Activated CD4-positive, CD25-positive, alpha-beta regulatory T cell treated with anti-CD3 and anti-CD28 coated beads, Interleukin-2, amount 50 U/mL, for 72 hours (primary cell): Measurements from ENCODE around the gene CANT1.

Experiments used
- DNase-seq: peaks from one replicate; pipeline ENCODE4 v3.0.0; 2021

CANT1 gene

GRCh38 chr17:79007504-79008381 is 1.8 kb downstream of the CANT1 start:
- no peak for DNase-seq

DNA sequence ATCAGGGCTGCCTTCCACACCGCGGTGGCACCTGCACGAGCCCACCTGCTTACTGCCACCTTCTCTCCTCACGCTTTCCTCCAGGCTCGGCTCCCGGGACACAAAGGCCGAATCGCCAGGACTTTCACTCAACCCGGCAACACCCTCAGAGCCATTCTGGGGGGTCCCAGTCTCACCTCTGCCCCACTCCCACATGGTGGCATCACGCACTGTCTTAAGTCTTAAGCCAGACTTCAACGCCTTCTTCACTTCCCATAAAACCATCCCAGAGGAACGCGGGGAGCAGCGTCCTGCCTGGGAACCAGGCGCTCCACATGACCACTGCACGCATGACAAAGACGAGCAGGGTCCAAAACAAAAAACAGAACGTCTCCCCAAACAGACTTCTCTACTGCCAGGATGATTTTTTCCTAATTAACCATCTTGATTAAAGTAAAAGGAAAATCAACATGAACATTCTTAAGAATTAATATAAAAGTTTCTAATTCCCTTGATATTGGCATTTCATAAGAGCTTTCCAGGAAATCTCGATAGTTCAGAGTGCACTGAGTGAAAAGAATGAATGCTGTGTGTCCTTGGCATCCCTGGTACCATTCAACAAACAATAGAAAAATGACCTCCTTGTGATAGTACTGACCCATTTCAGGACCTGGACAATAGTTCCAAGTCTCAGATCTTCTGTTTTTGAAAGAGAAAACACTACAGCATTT is 2.6 kb downstream of the CANT1 start:
- no peak for DNase-seq

- no peak for DNase-seq
Measured at GRCh38 chr17:79006046-79006445, 3.5 kb downstream of the CANT1 start.

- no peak for DNase-seq
Measured at GRCh38 chr17:79005063-79005861, 4.3 kb downstream of the CANT1 start.

- no peak for DNase-seq
Measured at GRCh38 chr17:79003661-79004411, 5.7 kb downstream of the CANT1 start.

DNA sequence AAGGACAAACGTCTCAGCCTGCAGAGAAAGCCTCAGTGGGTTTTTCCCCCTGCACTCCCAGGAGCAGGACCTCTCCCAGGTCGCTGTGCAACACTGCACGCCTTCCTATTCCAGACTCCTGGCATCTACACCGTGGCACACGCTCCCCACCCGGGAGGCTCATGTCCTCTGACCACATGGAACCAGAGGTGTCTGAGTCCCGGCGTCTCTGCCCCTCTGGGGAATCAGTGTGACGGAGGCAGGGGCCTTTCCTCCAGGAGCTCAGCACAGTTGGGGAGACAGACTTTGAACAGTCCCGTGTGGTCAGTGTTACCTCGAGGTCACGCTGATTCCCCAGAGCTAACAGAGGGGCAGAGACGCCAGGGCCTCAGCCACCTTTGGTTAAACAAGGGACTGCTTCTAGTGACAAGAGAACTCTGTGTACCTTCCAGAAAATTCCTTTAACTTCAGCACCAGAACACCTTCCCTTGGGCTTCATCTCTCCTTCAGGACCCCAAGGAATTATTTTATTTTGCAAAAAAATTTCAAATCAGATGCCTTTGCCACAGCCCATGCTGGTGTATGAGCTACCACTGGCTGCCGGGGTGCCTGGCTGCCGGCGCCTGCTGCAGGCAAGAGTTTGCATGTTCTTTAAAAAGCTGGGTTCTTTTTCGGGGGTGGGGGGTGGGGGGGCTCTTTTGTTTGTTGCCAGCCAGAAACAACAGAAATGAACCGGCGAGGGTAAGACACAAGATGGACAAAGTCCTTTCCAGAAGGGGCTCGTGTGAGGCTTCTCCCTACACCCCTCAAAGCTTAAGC is 6.6 kb downstream of the CANT1 start:
- no peak for DNase-seq

- DNase-seq: no peak
Measured at GRCh38 chr17:79002291-79002690, 7.3 kb downstream of the CANT1 start.

DNA sequence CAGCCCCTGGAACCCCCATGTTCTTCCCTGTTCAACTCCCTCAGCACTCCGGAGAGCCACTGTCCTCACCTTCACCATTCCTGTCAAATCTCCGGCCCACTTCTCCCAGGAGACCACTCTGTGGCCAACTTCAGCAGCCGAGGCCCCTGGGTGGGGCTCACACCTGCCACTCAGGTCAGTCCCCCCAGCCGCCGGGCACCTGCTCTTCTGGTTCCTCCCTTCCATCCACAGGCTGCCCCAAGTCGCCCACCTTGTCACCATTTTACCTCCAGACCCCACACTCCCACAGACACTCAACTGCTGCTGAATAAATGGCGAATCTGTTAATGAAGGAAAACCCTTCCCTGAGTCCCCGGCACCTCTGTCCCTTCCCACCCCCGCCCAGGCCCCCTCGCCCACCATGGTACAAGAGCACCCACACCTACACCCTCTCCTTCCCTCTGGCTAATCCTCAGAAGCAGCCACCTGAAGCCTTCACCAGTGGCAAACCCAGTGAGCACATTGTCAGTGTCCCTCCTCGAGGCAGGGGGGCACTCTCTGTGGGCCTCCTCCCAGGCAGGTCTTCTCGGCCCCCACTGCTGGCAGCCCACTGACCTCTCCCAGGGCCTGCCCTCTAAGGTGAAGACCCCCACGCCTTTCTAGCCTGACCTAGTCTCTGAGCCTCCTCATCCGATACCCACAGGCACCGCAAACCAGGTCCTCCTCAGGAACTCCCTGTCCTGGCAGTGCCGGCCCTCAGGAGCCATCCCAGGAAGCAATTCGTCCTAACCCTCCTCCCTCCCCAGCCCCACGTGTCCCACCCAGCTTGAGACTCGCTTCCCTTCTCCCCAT is 8.2 kb downstream of the CANT1 start:
- DNase-seq: no peak

GRCh38 chr17:79000396-79001189 is 9.0 kb downstream of the CANT1 start:
- no peak for DNase-seq

GRCh38 chr17:78999947-79000395 is 9.6 kb downstream of the CANT1 start:
- DNase-seq: no peak

GRCh38 chr17:78999056-78999768 is 10.4 kb downstream of the CANT1 start:
- no peak for DNase-seq

DNA sequence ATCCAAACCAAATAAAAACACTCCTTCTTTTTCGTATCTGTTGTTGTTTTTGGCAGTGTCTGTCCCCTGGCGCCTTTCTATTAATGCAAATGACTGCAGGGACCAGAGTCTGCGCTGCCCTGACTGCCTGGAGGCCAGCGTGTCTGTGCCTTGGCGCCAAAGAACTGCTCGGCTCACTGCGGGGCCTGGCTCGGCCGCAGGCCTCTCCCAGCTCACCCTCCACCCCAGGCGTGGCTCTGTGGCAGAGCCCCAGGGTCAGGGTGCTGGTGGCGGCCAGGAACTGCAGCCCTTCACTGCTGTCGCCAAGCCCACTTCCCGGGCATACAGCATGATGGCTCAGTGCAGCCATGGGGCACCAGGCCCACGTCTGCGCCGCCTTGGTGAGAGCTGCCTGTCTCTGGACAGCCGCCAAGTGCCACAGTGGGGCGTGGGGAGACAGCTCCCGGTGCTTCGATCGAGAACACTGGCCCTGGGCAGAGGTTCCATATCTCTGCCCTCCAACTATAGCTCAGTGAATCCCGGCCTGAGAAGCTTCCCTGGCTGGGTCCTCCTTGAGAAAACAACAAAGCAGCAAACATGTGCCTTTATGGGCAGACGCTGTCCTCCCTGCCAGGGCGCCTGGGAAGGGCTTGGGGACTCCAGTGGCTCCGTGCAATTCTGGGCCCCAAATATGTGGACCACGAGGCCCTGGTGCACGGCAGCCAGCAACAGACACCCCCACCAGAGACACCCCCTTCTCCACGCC is 11.1 kb downstream of the CANT1 start:
- no peak for DNase-seq

- no peak for DNase-seq
Measured at GRCh38 chr17:78997881-78998280, 11.7 kb downstream of the CANT1 start.

- DNase-seq: no peak
Measured at GRCh38 chr17:78997231-78997741, 12.3 kb downstream of the CANT1 start.

GRCh38 chr17:78996781-78997201 is 12.8 kb downstream of the CANT1 start:
- DNase-seq: no peak

DNA sequence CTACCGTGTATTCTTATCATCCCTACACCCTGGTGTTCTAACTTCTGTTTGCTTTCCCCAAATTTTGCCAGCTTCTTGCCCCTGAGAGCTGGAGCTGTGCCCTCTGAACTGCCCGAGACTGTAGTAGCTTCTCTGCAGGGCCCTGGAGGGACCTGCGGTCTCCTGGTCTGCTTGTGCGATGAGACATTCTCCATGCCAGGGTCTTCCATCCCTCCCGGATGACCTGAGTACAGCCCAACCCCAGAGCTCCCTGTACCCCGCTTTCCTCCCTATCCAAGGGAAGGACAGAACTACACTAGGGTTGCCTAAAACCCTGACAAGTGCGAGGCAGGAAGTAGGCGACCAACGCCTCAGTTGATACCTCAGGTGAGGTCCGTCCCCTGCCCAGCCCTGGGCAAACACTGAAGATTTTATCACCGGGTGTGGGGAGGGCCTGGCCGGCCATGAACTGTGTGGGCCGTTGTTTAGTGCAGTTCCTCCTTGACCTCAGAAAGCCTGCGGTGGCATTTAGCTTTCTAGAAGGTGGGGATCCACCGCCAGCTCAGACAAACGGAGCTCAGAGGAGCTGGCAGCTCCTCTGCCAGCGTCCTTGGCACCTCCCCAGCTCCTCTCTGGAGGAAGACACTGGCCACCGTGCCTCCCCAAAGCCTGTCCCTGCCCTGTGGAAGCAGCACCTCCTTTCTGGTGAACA is 13.7 kb downstream of the CANT1 start:
- no peak for DNase-seq

GRCh38 chr17:78995022-78995760 is 14.4 kb downstream of the CANT1 start:
- DNase-seq: no peak
